Amygdala (tissue), 56 donors: Measurements from ENCODE around the gene MYH7.
"Not testable (repeated sequence)": the region's sequence is repeated elsewhere in the genome, so short reads cannot be mapped to it uniquely, and the experiment has no call there.

Source experiments
- DNase-seq, 56 donors: peaks; one replicate each; lab custom pipeline; 2025; lab: John Stamatoyannopoulos, UW

Gene MYH7

DNA sequence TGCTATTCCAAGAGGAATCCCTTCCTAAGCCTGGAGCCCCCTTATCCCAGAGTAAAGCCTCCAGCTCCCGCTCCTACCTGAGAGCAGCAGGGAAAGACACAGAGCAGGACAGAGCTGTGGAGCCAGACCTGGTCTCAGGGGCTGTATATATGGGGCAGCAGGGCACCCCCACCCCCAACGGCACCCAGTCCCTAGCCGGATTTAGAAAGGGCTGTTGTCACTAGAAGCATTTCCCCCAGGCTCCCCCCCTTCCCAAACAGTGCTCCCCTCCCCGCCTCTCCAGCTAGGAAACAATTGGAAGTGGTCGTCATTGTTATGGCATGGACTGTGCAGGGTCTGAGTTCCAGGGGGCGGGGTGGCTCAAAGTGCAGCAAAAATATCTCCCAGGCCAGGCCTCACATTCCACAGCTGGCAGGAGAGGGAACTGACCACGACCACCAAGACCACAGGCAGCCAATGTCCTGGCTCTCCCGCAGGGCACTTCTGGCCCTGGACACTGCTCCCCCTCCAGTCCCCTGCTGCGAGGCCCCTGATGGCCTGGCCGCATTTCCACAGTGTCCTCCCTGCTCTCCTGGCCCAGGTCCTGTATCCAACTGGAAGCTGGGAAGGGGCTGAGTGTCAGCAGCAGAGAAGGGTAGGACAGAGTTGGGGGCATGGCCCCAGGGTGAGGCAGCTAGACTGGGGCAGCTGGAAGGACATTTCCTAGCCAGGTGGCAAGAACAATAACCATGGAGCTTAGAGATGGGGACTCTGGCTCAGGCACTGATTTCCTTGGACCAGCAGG is at the start of gene MYH7:
MYH7 (minus strand) TSS at position 118 of the 784 bp plus-strand sequence. CDS start 1,928 bp downstream, outside the sequence.
- DNase-seq = no peak

DNA sequence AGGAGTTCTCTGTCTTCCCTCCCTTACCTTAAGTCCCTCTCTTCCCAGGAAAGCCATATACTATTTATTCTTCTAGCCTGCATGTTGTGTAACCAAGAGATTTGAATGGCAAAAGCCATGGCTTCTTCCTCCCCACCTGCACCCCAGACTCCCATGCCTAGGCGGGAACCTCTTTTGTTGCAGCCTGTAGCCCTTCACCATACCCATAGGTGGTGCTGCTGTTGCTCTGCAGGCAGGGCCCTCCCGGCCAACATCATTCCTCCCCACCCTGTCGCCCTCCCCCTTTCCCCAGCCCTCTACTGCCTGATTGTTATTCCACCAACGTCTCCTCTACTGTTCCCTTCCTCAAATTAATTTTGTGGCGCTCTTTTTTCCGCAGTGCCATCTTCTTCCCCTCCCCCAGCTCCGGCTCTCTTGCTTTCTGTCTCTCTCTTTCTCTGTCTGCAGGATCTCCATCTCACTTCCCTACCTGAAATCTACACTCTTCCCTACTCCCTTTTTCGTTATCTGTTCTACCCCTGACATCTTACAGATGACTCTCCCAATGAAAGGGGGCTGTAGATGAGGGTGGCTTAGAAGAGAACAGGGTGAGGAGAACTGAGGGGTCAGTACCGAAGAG is 47.9 kb upstream of the MYH7 start:
- peak in 52 of 56 donors; percentile 8 to 86 (median 67) for DNase-seq

DNA sequence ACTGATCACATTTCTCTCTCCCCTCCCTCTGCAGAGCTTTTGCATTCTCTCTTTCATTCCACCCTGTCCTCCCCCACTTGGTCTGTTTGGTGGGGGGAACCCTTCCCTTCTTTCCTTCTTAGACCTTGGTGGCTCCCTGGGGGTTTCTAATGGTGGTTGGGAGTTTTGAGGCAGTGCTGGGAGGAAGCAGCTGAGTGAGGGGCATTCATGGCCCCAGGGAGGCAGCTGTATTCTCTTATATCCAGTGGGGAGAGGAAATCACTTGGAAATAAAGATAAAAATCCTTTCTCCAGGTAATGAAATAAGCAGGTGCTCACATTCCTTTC is 47.3 kb upstream of the MYH7 start:
- no peak for DNase-seq

DNA sequence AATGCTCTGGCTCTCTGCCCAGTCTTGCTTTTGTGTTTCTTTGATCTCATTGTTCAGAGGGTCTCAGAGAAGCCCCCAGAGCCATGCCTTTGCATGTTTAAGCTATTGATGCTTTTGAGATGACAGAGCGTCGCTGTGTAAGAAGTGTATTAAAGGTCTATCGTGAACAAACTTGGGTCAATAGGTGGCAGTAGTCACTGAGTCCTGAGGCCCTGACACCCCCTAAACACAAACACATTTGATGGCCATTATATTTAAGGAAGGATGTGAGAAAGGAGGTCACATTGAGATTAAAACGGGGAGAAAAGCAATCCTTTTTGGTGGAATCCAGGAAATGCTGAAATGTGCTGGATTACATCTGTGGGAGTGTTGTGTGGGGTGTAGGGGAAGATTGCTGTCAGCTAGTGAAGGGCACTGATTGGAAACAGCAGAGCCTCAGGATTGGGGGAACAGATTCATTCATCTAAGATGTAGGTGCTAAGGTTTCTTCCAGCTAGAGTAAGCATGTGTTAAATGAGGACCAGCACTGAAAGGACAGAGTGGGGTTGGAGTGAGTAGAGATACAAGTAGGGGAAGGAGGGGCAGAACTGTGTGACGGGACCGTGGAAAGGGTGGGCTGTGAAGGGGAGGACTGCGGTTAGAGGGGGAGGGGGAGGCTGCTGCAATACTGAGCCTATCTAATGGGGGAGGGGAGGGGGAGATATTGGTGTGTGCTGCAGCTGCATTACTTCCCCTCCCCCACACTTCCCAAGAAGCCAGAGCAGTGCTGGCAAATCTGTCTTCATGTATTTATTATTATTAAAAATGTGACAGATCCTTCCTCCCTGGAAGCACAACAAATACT is 46.7 kb upstream of the MYH7 start:
- DNase-seq = no peak

DNA sequence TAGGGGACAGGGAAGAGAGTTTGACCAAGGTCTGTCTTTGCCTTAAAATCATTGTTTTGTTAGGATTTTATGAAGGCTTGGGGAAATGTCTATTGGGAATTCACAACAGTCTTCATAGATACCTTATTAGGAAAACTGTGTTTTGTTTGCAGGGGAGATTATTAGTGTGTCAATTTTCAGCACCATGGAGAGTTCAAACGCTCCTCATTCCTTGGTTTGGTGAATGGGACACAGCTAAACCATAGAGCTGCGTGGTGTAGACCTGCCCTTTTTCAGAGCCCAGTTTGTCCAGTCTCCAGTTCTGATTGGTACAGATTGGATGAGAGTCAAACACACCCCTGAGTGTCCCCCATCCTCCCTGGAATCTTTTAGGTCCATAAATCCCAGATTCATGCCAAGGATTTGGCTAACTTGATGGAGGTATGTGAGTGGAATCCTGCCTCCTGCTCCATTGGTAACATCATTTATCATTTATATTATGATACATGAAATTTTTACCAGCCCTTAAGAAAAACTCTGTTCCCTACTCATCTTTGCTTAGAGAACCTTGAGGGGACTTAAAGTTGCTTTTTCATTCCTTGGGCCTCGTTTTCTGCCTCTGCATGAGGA is 46.0 kb upstream of the MYH7 start:
- DNase-seq = no peak

DNA sequence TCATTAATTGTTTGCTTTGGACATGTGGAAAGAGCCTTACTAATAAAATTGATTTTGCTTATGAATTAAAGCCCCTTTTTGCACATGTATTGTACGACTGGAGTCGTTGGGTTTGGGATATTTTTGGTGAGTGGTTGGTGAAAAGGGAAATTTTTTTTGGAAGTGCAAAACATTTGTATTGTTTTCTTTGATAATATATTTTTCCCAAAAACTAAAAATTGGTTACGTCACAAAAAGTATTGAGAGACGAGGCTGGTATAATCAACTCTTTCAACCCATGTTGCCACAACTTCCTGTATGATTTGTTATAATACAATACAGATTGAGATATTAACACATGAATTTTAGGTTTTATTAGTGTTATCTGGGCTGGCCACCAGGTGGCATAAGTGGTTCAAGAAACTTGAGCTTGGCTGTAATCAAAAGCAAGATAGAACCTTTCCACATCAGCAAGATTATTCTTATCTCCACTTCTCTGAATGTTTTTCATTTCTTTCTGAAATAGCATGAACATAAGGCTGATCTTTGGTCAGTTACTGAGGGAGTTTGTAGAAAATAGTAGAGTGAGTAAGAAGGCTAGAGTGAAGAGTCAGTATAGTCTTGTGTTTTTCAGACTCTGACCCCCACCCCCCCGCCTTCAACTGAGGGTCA is 42.8 kb upstream of the MYH7 start:
- DNase-seq = peak in 25 of 56 donors; percentile 3 to 81 (median 18)

DNA sequence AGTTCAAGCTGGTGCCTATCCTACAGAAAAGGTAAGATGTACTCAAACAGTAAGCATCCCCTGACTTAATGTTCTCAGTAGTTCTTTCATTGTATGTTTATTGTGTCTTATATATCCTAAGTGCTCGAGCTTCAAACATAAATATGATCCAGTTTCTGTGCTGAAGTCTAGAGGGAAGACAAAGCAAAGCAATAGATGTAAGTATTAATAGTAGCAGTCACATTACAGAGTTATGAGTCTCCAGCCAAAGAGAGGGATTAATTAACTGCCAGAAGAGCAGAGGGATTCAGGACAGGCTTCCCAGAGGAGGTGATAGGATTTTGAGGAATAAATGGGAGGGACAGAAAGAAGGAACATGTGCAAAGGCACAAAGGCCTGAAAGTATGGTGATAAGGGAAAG is 35.5 kb upstream of the MYH7 start:
- no peak for DNase-seq

DNA sequence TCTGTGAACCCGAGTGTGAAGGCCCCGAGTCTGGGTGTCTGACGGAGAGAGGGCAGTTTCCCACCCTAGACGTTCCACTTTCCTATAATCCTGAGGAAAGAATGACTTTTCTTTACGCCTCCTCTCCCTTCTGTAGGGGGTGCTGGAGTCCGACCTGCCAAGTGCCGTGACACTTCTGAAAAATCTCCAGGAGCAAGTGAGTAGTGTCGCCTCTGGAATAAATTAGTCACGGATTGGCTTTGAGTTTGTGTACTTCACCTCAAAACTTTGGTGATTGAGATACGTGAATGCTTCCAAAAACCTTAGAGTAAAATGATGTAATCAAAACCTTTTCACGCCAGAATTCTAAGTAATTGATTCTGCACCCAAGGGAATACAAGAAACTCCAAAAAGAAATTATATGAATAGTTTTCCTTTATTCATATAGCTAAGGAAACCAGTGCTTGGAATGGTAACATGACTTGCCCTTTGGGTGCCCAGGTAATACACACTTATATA is 34.5 kb upstream of the MYH7 start:
- no peak for DNase-seq

DNA sequence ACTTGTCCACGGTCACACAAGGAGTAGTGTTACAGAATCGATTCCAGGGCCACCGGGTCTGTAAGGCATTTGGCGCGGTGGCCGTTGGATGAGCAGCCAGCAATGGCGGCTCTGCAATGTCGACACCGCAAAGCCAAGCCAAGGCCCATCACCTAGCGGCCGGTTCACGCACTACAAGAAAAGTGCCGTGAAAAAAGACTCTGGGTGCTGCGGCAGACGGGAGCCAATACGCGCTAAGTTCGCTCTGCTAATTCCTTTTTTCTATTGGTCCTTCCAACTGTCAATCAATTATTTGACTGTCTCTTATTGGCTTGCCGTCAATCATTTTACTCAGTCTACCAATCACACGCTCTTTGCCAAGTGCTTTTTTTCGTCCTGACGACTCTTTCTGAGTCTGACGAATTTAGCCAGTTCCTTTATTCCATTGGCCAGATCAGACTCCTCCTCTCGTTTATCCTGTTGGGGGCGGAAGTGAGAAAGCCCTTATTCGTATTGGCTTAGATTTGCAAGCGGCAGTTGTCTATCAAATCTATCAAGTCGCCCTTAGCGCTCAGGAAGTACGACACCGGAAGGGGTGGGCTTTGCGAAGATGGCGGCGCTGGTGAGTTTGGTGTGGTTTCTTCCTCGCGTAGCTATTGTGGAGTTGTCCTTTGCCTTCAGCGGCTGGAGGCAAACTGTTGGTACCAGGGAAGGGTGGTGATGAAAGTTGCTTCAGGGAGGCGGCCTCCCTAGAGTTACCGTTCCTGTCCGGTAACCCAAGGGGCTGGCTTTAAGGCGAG is 33.9 kb upstream of the MYH7 start, which contains the start of gene NGDN:
NGDN (plus strand) TSS at position 577 of the 779 bp plus-strand sequence; CDS start at position 590, 13 bp downstream.
- peak; percentile 71 to 100 (median 94) for DNase-seq

DNA sequence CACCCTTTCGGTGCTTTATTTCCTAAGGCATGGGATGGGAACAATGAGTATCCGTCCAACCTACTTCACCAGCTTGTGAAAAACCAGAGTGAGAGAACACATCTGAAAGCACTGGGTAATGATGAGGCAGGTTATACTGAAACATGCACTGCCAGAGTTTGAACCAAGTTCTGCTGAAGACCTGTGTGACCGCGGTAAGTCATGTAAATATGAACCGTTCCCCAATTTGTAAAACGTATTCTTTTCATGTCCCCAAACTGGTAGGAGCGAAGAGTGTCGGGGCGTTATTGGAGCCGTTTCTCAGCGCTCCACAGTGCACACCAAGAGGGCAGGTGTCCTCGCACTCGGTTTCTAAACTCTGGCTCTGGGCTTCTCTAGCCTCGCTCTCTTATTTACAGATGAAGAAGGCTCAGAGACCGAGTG is 33.3 kb upstream of the MYH7 start:
- DNase-seq = no peak

DNA sequence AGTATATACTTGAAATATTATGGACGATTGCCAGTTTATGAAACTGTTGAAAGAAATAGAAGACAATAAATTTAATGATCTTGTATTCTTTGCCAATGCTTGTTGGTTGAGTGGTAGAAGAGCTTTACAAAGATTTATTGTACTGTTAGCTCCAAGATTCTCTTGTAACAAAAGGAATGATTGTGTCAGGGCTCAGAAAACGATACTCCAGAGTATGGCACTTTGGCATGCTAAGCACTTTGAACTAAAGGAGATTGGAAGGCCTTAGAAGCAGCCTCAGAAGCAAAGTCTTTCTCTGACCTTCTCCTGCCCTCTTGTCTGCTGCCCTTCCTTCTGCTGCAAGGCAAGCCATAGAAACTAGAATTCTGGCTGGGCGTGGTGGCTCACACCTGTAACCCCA is 29.8 kb upstream of the MYH7 start:
- DNase-seq = no peak

DNA sequence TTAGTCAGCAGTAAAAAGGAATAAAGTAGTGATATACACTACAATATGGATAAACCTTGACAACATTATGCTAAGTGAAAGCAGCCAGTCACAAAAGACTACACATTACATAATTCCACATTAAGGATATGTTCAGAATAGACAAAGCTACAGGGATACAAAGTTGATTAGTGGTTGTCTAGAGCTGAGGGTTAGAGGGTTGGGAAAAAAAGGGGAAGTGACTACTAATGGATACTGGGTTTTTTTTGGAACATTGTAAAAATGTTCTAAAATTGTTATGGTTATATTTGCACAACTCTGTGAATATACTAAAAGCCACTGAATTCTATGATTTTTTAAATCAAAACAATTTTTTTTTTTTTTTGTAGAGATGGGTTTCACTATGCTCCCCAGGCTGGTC is 29.2 kb upstream of the MYH7 start:
- no peak for DNase-seq

DNA sequence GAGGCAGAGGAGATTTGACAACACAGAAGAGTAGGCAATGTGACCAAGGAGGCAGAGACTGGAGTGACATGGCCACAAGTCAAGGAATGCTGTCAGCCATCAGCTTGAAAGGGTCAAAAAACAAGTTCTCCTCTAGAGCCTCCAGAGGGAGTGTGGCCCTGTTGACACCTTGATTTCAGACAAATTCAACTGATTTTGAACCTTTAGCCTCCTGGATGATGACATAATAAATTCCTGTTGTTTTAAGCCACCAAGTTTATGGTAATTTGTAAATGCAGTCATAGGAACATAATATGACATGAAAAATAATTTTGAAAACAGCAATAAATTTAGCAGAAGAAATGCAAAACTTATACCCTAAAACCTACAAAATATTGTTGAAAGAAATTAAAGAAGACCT is 25.5 kb upstream of the MYH7 start:
- no peak for DNase-seq

DNA sequence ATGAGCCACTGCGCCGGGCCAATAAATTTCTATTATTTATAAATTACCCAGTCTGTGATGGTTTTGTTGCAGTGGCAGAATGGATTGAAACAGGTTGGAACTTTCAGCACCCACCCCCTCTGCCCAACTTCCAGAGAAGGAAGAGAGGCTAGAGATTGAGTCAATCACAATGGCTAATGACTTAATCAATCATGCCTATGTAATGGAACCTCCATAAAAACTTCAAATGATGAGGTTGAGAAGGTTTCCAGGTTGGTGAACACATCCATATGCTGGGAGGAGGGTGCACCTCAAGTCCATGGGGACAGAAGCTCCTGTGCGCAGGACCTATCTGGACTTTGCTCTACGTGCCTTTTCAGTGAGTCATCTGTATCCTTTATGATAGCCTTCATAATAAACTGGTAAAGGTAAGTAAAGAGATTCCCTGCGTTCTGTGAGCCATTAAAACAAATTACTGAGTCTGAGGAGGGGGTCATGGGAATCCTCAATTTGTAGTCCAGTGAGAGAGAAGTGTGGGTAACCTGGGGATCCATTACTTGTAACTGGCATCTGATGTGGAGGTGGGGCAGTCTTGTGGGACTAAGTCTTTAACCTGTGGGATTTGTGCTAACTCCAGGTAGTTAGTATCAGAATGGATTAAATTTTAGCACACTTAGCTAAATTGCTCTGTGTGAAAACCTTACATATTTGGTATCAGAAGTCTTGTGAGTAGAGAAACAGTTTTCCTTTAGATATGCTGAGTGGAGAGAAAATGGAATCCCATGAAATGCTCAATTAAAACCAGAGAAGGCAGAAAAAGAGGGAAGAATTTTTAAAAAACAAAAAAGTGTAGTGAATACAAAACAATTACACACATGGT is 22.4 kb upstream of the MYH7 start:
- DNase-seq = no peak

DNA sequence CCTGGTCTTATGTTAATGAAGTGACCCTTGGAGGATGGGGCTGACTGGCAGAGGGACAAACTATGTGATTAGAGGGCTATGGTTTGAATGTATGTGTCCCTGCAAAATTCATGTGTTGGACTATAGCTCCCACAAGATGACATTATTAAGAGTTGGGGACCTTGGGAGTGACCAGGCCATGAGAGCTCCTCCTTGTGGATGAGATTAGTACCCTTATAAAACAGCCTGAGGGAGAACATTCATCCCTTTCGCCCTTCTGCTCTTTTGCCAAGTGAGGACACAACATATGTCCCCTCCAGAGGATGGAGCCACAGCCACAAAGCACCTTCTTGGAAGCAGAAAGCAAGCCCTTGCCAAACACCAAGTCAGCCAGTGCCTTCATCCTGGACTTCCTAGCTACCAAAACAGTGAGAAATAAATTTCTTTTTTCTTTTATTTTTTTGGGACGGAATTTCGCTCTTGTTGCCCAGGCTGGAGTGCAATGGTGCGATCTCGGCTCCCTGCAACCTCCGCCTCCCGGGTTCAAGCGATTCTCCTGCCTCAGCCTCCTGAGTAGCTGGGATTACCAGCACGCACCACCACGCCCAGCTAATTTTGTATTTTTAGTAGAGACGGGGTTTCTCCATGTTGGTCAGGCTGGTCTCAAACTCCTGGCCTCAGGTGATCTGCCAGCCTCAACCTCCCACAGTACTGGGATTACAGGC is 21.6 kb upstream of the MYH7 start:
- DNase-seq = not testable (repeated sequence)

DNA sequence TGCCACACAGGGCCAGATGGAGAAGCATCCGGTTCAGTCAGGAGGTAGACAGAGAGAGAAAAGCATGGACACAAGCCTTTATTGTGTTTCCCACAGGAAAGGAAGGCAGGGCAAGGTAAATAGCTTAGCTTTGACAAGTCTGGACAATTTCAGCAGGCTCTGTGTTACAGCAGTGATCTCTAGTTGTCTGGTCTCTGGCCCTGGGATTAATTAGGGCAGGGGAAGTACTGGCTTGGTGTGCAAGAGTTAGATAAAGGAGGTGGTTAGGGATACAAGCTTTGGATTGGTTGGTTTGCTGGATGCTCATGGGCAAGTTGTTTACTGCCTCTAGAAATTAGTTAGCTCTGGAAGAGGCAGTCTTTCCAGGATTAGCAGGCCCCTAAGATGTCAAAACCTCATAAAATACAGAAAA is 19.0 kb upstream of the MYH7 start:
- no peak for DNase-seq

DNA sequence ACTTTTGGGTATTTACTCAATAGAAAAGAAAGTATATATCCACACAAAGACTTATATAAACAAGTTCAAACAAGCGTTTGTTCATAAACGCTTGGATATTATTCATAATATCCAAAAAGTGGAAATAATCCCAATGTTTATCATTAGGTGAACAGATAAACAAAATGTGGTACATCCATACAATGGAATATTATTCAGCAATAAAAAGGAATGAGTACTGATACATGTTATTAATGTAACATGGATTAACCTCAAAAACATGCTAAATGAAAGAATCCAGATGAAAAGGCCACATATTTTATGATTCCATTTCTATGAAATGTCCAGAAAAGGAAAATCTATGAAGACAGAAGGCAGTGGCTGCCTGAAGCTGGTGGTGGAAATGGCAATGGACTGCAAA is 16.8 kb upstream of the MYH7 start:
- no peak for DNase-seq

DNA sequence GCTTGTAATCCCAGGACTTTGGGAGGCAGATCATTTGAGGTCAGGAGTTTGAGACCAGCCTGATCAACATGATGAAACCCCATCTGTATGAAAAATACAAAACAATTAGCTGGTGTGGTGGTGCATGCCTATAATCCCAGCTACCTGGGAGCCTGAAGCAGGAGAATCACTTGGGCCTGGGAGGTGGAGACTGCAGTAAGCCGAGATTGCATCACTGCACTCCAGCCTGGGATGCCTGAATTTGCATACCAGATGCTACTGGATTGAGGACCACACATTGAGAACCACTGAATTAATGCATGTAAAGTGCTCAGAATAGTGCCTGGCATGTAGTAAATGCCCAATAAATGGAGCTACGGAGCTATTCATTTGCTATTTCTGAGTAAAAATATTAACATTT is 14.9 kb upstream of the MYH7 start:
- DNase-seq = no peak
